HEK293T (cell line): ENCODE results near the gene OR4D1.

ENCODE experiments used
- ARNT ChIP-seq: fragments of 450-650 bp; IDR thresholded peaks from 2 replicates; pipeline ENCODE4 v1.6.1; 2017; ENCODE audit warnings: mild to moderate bottlenecking
- FOXA1 ChIP-seq: fragments of 450-650 bp; IDR thresholded peaks from 2 replicates; pipeline ENCODE4 v1.6.1; 2016; ENCODE audit warnings: mild to moderate bottlenecking
- FOXK2 ChIP-seq: fragments of 450-650 bp; IDR thresholded peaks from 2 replicates; pipeline ENCODE4 v1.6.1; 2016; ENCODE audit warnings: mild to moderate bottlenecking
- FOXM1 ChIP-seq: fragments of 450-650 bp; IDR thresholded peaks from 2 replicates; pipeline ENCODE4 v1.6.1; 2017; ENCODE audit warnings: mild to moderate bottlenecking, borderline replicate concordance
- HDGF ChIP-seq: fragments of 450-650 bp; IDR thresholded peaks from 2 replicates; pipeline ENCODE4 v1.6.1; 2017; ENCODE audit warnings: antibody characterized with exemption, borderline replicate concordance
- LEF1 ChIP-seq: fragments of 450-650 bp; IDR thresholded peaks from 2 replicates; pipeline ENCODE4 v1.6.1; 2017; ENCODE audit warnings: mild to moderate bottlenecking, borderline replicate concordance
- NFRKB ChIP-seq: fragments of 450-650 bp; IDR thresholded peaks from 2 replicates; pipeline ENCODE4 v1.6.1; 2016; ENCODE audit warnings: mild to moderate bottlenecking, moderate library complexity
- SP1 ChIP-seq: fragments of 450-650 bp; IDR thresholded peaks from 2 replicates; pipeline ENCODE4 v1.6.1; 2017
- SUZ12 ChIP-seq: fragments of 450-650 bp; IDR thresholded peaks from 2 replicates; pipeline ENCODE4 v1.6.1; 2016; ENCODE audit warnings: mild to moderate bottlenecking
- TARDBP ChIP-seq: fragments of 450-650 bp; IDR thresholded peaks from 2 replicates; pipeline ENCODE4 v1.6.1; 2016
- TF ChIP-seq, protein P1 (sequence below): fragments of 450-650 bp; IDR thresholded peaks from 2 replicates; pipeline ENCODE4 v1.6.1; 2016

DNA sequence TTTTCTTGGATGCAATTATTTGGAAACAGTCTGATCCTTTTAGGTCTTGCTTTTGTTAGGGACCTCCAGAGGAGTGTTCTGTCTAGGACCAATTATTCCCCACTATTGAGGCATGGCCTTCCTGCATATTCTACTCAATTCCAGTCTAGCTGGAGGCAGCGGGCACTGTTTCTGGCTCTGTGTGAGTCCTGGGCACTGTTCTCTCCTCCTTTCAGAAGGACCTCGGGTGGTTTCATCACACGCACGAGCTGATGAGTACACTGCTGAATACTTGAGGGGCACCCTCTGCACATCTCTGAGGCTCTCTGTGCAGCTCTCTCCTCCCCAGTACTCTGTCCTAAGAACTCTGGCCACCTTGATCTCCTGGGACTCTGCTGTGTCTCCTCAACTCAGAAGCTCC lies 34.2 kb upstream of the OR4D1 start:
- no peak for TF ChIP-seq FOXA1
- no peak for TF ChIP-seq SP1
- no peak for TF ChIP-seq NFRKB
- no peak for TF ChIP-seq FOXM1
- TF ChIP-seq, protein P1, sequence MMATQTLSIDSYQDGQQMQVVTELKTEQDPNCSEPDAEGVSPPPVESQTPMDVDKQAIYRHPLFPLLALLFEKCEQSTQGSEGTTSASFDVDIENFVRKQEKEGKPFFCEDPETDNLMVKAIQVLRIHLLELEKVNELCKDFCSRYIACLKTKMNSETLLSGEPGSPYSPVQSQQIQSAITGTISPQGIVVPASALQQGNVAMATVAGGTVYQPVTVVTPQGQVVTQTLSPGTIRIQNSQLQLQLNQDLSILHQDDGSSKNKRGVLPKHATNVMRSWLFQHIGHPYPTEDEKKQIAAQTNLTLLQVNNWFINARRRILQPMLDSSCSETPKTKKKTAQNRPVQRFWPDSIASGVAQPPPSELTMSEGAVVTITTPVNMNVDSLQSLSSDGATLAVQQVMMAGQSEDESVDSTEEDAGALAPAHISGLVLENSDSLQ = no peak
- no peak for TF ChIP-seq TARDBP
- TF ChIP-seq LEF1 = no peak
- TF ChIP-seq FOXK2 = no peak
- no peak for TF ChIP-seq HDGF
- TF ChIP-seq SUZ12 = no peak
- TF ChIP-seq ARNT = no peak
